Natural killer cell (primary cell): ENCODE results near the gene CADM1. TPM values are rescaled to one million over a fixed set of nuclear protein-coding genes. Genes with fewer than 3 reads are reported as not detected.

ENCODE experiments used
- ATAC-seq, 3 donors: fragments of 150-1000 bp in 2 of 3; fragments of 200-7000 bp in 1 of 3; cut with Tn5 transposase; 1 replicate in 1 of 3; 2 replicates in 2 of 3; pipeline ENCODE4 v1.10.0; 2021; ENCODE audit warnings: mild to moderate bottlenecking in 2 of 3, moderate library complexity in 2 of 3
- DNase-seq, 2 donors: peaks; one replicate each; pipeline versions ENCODE4 v3.0.0 to v3.0.0-alpha.2; 2013 to 2021; ENCODE audit warnings: mixed read lengths in 1 of 2
- H3K27ac ChIP-seq: one replicate; pipeline ENCODE4 v1.5.1; 2013; ENCODE audit warnings: mild to moderate bottlenecking, low read length
- H3K27me3 ChIP-seq: one replicate; pipeline ENCODE4 v1.6.1; 2013; ENCODE audit warnings: low read length; ENCODE audit not compliant: control insufficient read depth, insufficient read depth
- H3K36me3 ChIP-seq: one replicate; pipeline ENCODE4 v1.6.1; 2013; ENCODE audit warnings: low read length; ENCODE audit not compliant: control insufficient read depth, insufficient read depth
- H3K4me1 ChIP-seq: one replicate; pipeline ENCODE4 v1.6.1; 2013; ENCODE audit warnings: low read length; ENCODE audit not compliant: control insufficient read depth, insufficient read depth
- H3K4me3 ChIP-seq: one replicate; pipeline ENCODE4 v1.5.1; 2013; ENCODE audit warnings: low read length
- H3K9me3 ChIP-seq: one replicate; pipeline ENCODE4 v1.6.1; 2013; ENCODE audit warnings: low read length; ENCODE audit not compliant: control insufficient read depth, insufficient read depth
- H3K27ac Mint-ChIP-seq, 2 donors: one replicate each; pipeline ENCODE4 v1.8.0; 2022; ENCODE audit warnings: mild to moderate bottlenecking in 2 of 2, mixed read lengths in 2 of 2, moderate library complexity in 1 of 2
- H3K27me3 Mint-ChIP-seq, 2 donors: one replicate each; pipeline ENCODE4 v1.8.0; 2022; ENCODE audit warnings: low read depth in 2 of 2, mixed read lengths in 2 of 2
- H3K36me3 Mint-ChIP-seq: one replicate; pipeline ENCODE4 v1.8.0; 2022; ENCODE audit warnings: mixed read lengths
- H3K4me1 Mint-ChIP-seq, 2 donors: one replicate each; pipeline ENCODE4 v1.8.0; 2022; ENCODE audit warnings: mixed read lengths in 2 of 2
- H3K4me3 Mint-ChIP-seq: one replicate; pipeline ENCODE4 v1.8.0; 2022; ENCODE audit warnings: mild to moderate bottlenecking, moderate library complexity, mixed read lengths
- H3K9me3 Mint-ChIP-seq, 2 donors: one replicate each; pipeline ENCODE4 v1.8.0; 2022; ENCODE audit warnings: mixed read lengths in 2 of 2
- CTCF ChIP-seq: fragments of 200-600 bp; IDR thresholded peaks from one replicate; pipeline ENCODE4 v1.8.0; 2022; ENCODE audit warnings: antibody characterized with exemption
- WGBS: methylation state at CpG from one replicate; pipeline ENCODE4 v1.1.7; 2013; ENCODE audit warnings: missing lambda C conversion rate; ENCODE audit not compliant: insufficient coverage; 5-methylcytosine and 5-hydroxymethylcytosine counted together
- intact Hi-C: fragments of 100-400 bp; cut with micrococcal nuclease; formaldehyde crosslinking; loops from one replicate; pipeline ENCODE4 v1.14.2; 2022
- total RNA-seq, 4 donors: library from RNA; stranded (reverse); fragments of 120-200 nt in 1 of 4; gene quantifications; one replicate each; pipeline versions ENCODE4 v1.2.3 to v1.2.4, GENCODE V29; 2013 to 2022

The CADM1 gene
- total RNA-seq, 3 donors from 2014 or later (not counting 1 experiment from before 2014, with no cell fraction given) = 3.2 to 4.2 (median 3.9) TPM

GRCh38 chr11:115300660-115301428, 203.4 kb downstream of the CADM1 start:
- Histone ChIP-seq H3K27ac (no peak overlapping the region), H3K4me3 (no peak overlapping the region), H3K4me1 (no peaks in the 10 kb centered on the region), H3K9me3 (no peaks in the 10 kb centered on the region), H3K27me3 (no peaks in the 10 kb centered on the region), H3K36me3 (no peaks in the 10 kb centered on the region)
- DNase-seq (no peak), ATAC-seq (no peak)
- no peak overlapping the region for H3K4me3 Mint-ChIP-seq
- peaks cover 7 to 20% of the 10 kb centered on the region in 2 donors for H3K27me3 Mint-ChIP-seq
- WGBS = 89% methylated on average over 3 of the region's 5 CpGs
- H3K4me1 Mint-ChIP-seq = no peaks in the 10 kb centered on the region
- intact Hi-C loops = no loop called here
- H3K27ac Mint-ChIP-seq = no peak overlapping the region
- TF ChIP-seq CTCF = no peak
- H3K36me3 Mint-ChIP-seq = no peaks in the 10 kb centered on the region
- H3K9me3 Mint-ChIP-seq = no peaks in the 10 kb centered on the region

GRCh38 chr11:115298300-115299012, 205.8 kb downstream of the CADM1 start:
- DNase-seq = no peak
- Mint-ChIP-seq H3K36me3 (no peaks in the 10 kb centered on the region), H3K27me3 (peaks cover 10 to 20% of the 10 kb centered on the region in 2 donors), H3K4me3 (no peak overlapping the region), H3K9me3 (no peaks in the 10 kb centered on the region), H3K4me1 (no peaks in the 10 kb centered on the region), H3K27ac (no peak overlapping the region)
- 74% methylated on average over 6 of the region's 8 CpGs for WGBS
- no peak for TF ChIP-seq CTCF
- Histone ChIP-seq H3K4me3 (no peak overlapping the region), H3K27me3 (no peaks in the 10 kb centered on the region), H3K27ac (no peak overlapping the region), H3K4me1 (no peaks in the 10 kb centered on the region), H3K36me3 (no peaks in the 10 kb centered on the region), H3K9me3 (no peaks in the 10 kb centered on the region)
- intact Hi-C loops = no loop called here
- no peak for ATAC-seq

GRCh38 chr11:115297330-115297729, 206.9 kb downstream of the CADM1 start:
- H3K27ac Mint-ChIP-seq = no peak overlapping the region
- peaks cover 6 to 20% of the 10 kb centered on the region in 2 donors for H3K27me3 Mint-ChIP-seq
- DNase-seq (no peak), ATAC-seq (no peak)
- no peak overlapping the region for H3K4me3 Mint-ChIP-seq
- H3K36me3 ChIP-seq = no peaks in the 10 kb centered on the region
- H3K27me3 ChIP-seq = no peaks in the 10 kb centered on the region
- no peak overlapping the region for H3K4me3 ChIP-seq
- no peaks in the 10 kb centered on the region for H3K36me3 Mint-ChIP-seq
- WGBS = 82% methylated on average over 4 of the region's 4 CpGs
- H3K27ac ChIP-seq = no peak overlapping the region
- no peak for TF ChIP-seq CTCF
- no peaks in the 10 kb centered on the region for H3K4me1 Mint-ChIP-seq
- H3K9me3 ChIP-seq = no peaks in the 10 kb centered on the region
- H3K4me1 ChIP-seq = no peaks in the 10 kb centered on the region
- intact Hi-C loops = no loop called here
- H3K9me3 Mint-ChIP-seq = no peaks in the 10 kb centered on the region
